GM13976 (cell line): ENCODE measurements around the gene CST7.
A peak's percentile ranks its signal among the peaks of the same experiment; 100 is the strongest.

Source experiments
- DNase-seq: peaks from one replicate; pipeline ENCODE4 v3.0.0; 2012; ENCODE audit warnings: low spot score
- in situ Hi-C: fragments of 300-500 bp; cut with MboI; formaldehyde crosslinking; loops from one replicate; pipeline ENCODE4 v1.12.0; 2022; ENCODE audit warnings: low sequenced_read_pairs, mixed read lengths, inconsistent platforms; ENCODE audit not compliant: unreplicated experiment
- TF ChIP-seq, protein P1 (sequence below): IDR thresholded peaks from 2 replicates; pipeline ENCODE4 v1.5.1; 2012; ENCODE audit warnings: borderline replicate concordance, mild to moderate bottlenecking; ENCODE audit not compliant: insufficient read depth; ENCODE audit errors: extremely low read depth, missing control alignments, control extremely low read depth

CST7 gene, protein sequence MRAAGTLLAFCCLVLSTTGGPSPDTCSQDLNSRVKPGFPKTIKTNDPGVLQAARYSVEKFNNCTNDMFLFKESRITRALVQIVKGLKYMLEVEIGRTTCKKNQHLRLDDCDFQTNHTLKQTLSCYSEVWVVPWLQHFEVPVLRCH

DNA sequence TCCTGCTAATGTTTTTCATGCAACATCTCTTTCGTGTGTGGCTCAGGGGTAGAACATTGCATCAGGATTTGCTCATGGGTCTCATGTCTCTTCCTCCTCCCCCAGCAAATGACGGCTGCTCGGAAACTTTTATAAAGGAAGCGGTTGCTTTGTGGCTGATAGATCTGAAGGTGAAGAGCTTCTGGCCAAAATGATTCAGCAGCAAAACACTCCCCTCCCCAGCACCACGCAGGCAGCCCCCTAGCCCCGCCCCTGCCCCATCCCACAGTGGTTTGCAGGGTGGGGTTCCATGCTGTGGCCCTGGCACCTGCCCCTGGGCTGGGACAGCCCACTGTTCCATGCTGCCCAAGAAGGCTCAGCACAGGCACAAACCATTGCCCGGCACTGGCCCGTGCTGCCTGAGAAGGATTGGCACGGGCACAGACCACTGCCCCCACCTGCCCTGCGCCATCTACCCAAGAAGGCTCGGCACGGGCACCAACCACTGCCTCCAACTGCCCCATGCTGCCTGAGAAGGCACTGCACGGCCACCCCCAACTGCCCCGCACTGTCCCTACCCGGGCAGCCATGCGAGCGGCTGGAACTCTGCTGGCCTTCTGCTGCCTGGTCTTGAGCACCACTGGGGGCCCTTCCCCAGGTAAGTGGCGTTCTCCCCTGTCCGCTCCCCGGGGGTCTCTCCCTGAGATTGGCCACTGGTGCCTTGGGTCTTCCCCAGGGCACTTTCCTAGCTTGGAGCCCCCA is at the start of gene CST7:
CST7 (plus strand) TSS at position 331 of the 741 bp plus-strand sequence; CDS start at position 568, 237 bp downstream.
- in situ Hi-C loops = no loop called here
- peak; percentile 79 for DNase-seq
- TF ChIP-seq, protein P1, sequence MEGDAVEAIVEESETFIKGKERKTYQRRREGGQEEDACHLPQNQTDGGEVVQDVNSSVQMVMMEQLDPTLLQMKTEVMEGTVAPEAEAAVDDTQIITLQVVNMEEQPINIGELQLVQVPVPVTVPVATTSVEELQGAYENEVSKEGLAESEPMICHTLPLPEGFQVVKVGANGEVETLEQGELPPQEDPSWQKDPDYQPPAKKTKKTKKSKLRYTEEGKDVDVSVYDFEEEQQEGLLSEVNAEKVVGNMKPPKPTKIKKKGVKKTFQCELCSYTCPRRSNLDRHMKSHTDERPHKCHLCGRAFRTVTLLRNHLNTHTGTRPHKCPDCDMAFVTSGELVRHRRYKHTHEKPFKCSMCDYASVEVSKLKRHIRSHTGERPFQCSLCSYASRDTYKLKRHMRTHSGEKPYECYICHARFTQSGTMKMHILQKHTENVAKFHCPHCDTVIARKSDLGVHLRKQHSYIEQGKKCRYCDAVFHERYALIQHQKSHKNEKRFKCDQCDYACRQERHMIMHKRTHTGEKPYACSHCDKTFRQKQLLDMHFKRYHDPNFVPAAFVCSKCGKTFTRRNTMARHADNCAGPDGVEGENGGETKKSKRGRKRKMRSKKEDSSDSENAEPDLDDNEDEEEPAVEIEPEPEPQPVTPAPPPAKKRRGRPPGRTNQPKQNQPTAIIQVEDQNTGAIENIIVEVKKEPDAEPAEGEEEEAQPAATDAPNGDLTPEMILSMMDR = no peak

DNA sequence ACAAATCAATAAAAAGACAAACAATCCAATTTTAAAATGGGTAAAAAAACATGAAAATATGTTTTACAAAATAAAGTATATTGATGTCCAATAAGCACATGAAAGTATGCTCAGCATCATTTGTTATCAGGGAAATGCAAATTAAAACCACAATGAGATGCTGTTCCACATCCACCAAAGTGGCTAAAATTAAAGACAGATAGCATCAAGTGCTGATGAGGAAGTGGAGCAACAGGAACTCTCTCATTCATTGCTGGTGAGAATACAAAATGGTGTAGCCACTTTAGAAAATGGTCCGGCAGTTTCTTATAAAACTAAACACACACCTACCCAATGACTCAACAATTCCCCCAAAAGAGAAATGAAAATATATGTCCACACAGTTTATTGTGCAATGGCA is 42.3 kb upstream of the CST7 start:
- TF ChIP-seq, protein P1 = no peak
- in situ Hi-C loops = loop anchor here (25.0 kb wide), 1 partner anchor 120 kb away; no protein-coding TSS in a partner anchor

DNA sequence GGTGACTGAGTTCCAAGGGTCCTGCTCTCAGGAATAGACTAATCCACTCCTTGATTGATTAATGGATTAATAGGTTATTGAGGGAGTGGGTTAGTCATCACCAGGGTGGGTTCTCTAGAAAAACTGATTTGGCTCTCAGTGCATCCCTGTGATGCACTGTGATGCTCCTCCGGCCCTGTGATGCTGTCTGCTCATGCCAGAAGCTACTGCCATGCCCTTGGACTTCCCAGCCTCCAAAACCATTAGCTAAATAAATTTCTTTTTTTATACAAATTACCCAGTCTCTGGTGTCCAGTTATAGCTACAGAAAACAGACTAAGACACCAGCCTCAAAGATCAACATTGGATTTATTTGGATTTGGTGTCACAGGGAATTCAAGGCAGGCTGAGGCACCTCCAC is 40.4 kb upstream of the CST7 start:
- DNase-seq = no peak
- in situ Hi-C loops = loop anchor here (25.0 kb wide), 1 partner anchor 121 kb away; no protein-coding TSS in a partner anchor
- TF ChIP-seq, protein P1 = no peak

More for the DNA sequence above, 42.3 kb upstream of the CST7 start:
- no peak for DNase-seq

DNA sequence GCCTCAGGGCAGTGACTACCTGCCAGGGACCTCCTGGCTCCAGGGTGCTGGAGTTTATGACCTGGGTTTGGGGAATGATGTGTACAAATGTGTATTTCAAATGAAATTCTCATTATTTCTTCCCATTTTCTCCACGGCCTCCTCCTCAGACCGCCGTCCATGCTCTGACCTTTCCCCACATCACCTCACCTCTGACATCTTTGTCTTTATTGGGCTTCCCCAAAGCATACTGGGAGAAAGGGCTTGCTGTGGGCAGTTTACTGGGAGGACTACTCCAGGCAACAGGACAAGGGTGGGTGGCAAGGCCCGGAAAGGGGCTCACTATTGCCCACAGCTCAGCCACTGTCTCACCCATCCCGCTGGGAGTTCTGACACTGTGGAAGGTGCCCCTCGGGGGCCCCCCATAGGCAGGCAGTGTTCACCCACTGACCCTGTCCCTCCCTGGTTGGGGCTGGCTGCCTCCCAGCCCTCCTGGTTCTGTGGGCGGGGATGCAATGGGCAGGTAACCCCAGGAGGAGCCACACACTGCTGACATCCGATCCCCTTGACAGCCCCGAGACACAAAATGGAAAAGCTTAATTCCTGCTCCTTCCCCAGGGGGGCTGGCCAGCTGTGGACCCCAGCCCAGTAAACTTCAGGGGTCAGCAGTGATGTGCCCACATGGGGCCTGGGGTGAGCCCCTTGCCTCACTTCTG is 39.8 kb upstream of the CST7 start:
- TF ChIP-seq, protein P1 = no peak
- in situ Hi-C loops = loop anchor here (25.0 kb wide), 1 partner anchor 122 kb away; no protein-coding TSS in a partner anchor
- DNase-seq = no peak

DNA sequence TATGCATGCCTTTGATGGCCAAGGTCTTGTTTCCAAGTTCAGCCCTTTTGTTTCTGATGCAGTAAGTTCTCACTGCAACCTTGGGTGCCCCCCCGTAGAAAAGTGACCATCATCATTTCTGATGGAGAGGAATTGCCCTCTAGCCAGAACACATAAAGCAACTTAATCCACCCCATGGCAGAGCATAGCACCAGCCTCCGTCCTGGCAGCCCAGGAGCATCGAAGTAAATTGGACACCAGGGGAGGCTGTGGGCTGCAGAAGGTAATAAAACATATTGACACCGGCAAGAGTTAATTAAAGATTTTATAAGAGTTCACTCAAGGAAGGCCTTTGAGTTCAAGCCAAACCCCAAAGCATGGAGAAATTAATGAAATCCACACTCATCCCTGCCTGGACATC is 39.2 kb upstream of the CST7 start:
- no peak for DNase-seq
- TF ChIP-seq, protein P1 = no peak
- in situ Hi-C loops = loop anchor here (25.0 kb wide), 1 partner anchor 123 kb away; no protein-coding TSS in a partner anchor

DNA sequence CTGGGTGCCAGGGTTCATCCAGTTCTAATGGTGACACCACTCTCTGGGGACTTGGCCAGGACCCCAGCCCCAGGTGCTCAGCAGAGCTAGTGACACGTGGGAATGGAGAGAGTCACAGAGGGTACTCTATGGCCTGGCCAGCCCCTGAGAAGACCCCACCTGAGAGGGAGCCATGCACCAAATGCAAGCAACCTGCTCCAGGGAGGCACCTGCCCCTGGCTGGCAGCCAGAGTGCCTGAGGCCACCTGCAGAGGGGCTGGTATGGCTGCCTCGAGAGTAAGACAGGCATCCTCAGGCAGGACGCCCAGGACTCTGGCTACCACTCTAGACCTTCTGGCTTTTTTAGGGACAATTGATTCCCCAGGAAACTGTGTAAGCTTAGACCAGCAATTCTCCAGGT is 38.6 kb upstream of the CST7 start:
- DNase-seq = peak; percentile 8
- in situ Hi-C loops = loop anchor here (25.0 kb wide), 1 partner anchor 123 kb away; no protein-coding TSS in a partner anchor
- TF ChIP-seq, protein P1 = no peak
